ENCODE results near the gene CAPRIN2. TPM values are rescaled to one million over a fixed set of nuclear protein-coding genes. Genes with fewer than 3 reads are reported as not detected.

The CAPRIN2 gene, protein sequence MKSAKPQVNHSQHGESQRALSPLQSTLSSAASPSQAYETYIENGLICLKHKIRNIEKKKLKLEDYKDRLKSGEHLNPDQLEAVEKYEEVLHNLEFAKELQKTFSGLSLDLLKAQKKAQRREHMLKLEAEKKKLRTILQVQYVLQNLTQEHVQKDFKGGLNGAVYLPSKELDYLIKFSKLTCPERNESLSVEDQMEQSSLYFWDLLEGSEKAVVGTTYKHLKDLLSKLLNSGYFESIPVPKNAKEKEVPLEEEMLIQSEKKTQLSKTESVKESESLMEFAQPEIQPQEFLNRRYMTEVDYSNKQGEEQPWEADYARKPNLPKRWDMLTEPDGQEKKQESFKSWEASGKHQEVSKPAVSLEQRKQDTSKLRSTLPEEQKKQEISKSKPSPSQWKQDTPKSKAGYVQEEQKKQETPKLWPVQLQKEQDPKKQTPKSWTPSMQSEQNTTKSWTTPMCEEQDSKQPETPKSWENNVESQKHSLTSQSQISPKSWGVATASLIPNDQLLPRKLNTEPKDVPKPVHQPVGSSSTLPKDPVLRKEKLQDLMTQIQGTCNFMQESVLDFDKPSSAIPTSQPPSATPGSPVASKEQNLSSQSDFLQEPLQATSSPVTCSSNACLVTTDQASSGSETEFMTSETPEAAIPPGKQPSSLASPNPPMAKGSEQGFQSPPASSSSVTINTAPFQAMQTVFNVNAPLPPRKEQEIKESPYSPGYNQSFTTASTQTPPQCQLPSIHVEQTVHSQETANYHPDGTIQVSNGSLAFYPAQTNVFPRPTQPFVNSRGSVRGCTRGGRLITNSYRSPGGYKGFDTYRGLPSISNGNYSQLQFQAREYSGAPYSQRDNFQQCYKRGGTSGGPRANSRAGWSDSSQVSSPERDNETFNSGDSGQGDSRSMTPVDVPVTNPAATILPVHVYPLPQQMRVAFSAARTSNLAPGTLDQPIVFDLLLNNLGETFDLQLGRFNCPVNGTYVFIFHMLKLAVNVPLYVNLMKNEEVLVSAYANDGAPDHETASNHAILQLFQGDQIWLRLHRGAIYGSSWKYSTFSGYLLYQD
- 10 to 100 TPM; 39.0 to 67.0 (median 45.9) TPM for polyA plus RNA-seq (ENCODE audit: insufficient read depth in 1 of 5, insufficient read length in 5 of 5, low replicate concordance in 1 of 5)
- long read RNA-seq, donor 1, partial matches to known transcripts, result 0 of 4 reads
- long read RNA-seq, donor 1, other reads (novel, unspliced or antisense), result 0 of 4 reads
- long read RNA-seq, donor 2, partial matches to known transcripts, result 0 of 1 reads
- long read RNA-seq, donor 2, other reads (novel, unspliced or antisense), result 0 of 1 reads
- long read RNA-seq, donor 3, partial matches to known transcripts, result 0 of 1 reads
- long read RNA-seq, donor 3, other reads (novel, unspliced or antisense), result 0 of 1 reads
- long read RNA-seq, donor 4, partial matches to known transcripts, result 0 of 1 reads
- long read RNA-seq, donor 4, other reads (novel, unspliced or antisense), result 0 of 1 reads
- long read RNA-seq, donor 5, partial matches to known transcripts, result 0 of 2 reads
- long read RNA-seq, donor 5, other reads (novel, unspliced or antisense), result 0 of 2 reads
- long read RNA-seq, donor 6, partial matches to known transcripts, result 0 of 2 reads
- long read RNA-seq, donor 6, other reads (novel, unspliced or antisense), result 0 of 2 reads
- long read RNA-seq, donor 7, partial matches to known transcripts, result 0 of 1 reads
- long read RNA-seq, donor 7, other reads (novel, unspliced or antisense), result 0 of 1 reads
- long read RNA-seq, donor 8, result 0 reads

- DNase-seq, result peak; percentile 93 to 94
These were observed at the start of gene CAPRIN2 for GRCh38 chr12:30754750-30755394. Gene CAPRIN2, minus strand, starts transcription at chr12:30754951. Its CDS starts 1,431 bp downstream, at chr12:30753520.

DNA sequence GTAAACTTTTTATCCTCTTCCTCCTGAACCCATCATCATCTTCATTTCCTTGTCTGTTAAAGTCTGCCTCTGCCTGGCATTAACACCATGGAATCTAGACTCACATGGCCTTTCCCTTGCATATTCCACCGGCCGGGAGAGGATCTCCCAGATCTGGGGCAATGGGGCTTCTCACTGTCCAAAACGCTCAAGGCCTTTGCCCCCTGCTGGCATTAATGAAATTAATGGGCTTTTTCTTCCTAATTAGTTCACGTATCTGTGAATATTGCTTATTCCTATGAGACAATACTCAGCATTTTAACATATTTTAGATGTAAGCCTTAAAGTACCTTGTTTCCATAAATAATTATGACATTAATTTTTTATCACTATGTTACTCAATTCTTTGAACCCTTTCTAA lies 42.9 kb upstream of the CAPRIN2 start:
- DNase-seq, result no peak

- DNase-seq, result no peak
These were observed 42.2 kb upstream of the CAPRIN2 start for GRCh38 chr12:30796891-30797371.

- peak; percentile 8 to 17 for DNase-seq
These were observed 41.6 kb upstream of the CAPRIN2 start for GRCh38 chr12:30796313-30796780.

DNA sequence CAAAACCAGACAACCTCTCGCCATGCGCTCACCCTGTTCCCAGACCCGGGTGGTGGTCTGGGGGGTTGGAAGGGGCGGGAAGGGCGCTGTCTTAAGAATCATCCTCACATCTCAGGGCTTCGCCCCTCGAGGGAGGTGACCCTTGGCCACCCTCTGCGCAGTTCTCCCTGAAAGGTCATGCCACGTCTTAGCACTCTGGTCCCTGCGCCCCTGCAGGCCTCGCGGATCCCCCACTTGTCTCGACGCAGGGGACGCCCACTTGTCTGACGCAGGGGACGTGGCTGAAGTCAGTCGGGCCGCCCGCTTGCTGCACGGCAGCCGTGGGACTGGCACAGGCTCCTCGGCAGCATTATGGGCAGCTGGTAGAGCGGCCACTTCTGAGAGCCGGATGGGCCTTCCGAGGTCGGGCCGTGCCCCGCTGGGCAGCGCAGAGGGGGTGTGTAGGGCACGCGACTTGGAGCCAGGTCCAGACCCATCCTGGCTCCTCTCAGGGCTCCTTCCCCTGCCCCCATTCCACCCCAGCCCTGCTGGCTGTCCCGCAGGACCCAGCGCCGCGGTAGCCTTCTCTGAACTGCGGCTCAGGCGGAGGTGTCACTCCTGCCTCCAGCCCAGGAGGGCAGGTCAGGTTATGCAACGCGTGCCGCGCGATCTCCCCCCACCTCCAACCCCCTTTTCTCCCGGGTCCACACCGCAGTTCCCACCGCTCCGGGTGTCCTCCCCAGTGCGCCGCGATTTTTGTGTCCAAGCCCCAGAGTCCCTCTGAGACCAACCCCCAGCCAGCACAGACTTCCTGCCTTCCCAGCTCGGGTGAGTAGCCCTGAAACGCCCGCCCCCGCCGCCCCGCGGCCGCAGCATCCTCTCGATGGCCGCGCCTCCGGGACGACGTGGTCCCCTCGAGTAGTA lies 40.9 kb upstream of the CAPRIN2 start:
- peak; percentile 33 to 40 for DNase-seq

GRCh38 chr12:30794591-30795409 lies 40.0 kb upstream of the CAPRIN2 start:
- DNase-seq, result no peak

- DNase-seq, result no peak
These were observed 39.3 kb upstream of the CAPRIN2 start for GRCh38 chr12:30794020-30794419.

- no peak for DNase-seq
These were observed 38.1 kb upstream of the CAPRIN2 start for GRCh38 chr12:30792648-30793499.

- no peak for DNase-seq
These were observed 37.3 kb upstream of the CAPRIN2 start for GRCh38 chr12:30792085-30792484.

GRCh38 chr12:30788754-30789153 lies 34.0 kb upstream of the CAPRIN2 start:
- DNase-seq, result no peak

DNA sequence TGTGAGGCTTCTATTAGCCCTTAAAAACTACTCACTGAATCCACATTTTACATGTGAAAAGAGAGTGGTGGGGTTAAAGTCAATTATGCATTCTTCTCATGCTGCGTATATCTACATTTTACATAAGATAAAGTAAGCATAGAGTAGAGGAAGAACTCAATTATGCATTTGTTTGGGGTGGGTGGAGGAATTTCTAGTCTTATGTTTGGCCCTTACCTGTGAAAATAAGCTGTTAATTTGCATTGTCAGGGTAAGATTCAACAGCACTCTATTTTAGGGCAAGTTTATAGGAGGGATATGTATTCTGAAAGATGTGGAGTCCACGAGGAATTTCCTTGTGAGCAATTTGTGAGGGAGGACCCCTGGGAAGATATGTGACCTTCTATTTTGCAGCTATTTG lies 30.9 kb upstream of the CAPRIN2 start:
- DNase-seq, result no peak

DNA sequence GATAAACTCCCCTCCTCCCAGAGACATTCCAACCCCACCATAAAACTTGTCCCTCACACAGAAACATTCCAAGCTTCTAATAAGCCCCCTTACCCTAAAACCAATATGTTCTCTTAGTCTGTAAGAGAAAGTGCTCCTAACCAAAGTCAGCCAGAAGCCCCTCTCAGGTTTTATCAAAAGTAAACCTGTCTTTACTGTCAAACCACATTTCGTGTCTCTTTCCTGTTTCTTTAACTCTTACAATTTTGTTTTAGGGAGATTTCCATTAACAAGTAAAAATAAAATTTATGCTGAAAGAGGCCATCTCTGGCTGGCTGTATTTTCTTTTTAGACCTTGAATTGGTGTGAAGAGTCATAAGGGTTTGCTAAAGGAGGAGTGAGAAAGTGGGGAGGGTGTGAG lies 29.8 kb upstream of the CAPRIN2 start:
- DNase-seq, result no peak

- no peak for DNase-seq
These were observed 29.2 kb upstream of the CAPRIN2 start for GRCh38 chr12:30783946-30784345.

GRCh38 chr12:30782316-30783173 lies 27.8 kb upstream of the CAPRIN2 start:
- no peak for DNase-seq

- no peak for DNase-seq
These were observed 24.8 kb upstream of the CAPRIN2 start for GRCh38 chr12:30779578-30779977.

- DNase-seq, result no peak
These were observed 24.4 kb upstream of the CAPRIN2 start for GRCh38 chr12:30779178-30779577.
